Smooth muscle cell (in vitro differentiated cells): ENCODE results near the gene SCN8A. TPM values are rescaled to one million over a fixed set of nuclear protein-coding genes. Genes with fewer than 3 reads are reported as not detected.

ENCODE experiments used
- DNase-seq: peaks from one replicate; lab custom pipeline; 2025; ENCODE audit not compliant: unreplicated experiment; lab: John Stamatoyannopoulos, UW
- H2AFZ ChIP-seq: fragments of 200-600 bp; sonication (generic); 2 replicates; pipeline ENCODE4 v1.6.0; 2016; ENCODE audit warnings: antibody characterized with exemption, low read depth, mild to moderate bottlenecking
- H3F3A ChIP-seq: fragments of 200-600 bp; sonication (generic); 2 replicates; pipeline ENCODE4 v1.6.0; 2017; ENCODE audit warnings: antibody characterized with exemption, low read depth
- H3K27ac ChIP-seq: fragments of 200-600 bp; sonication (generic); 2 replicates; pipeline ENCODE4 v1.5.1; 2016; ENCODE audit warnings: low read depth, mild to moderate bottlenecking
- H3K27me3 ChIP-seq: fragments of 200-600 bp; sonication (generic); 2 replicates; pipeline ENCODE4 v1.6.1; 2016; ENCODE audit warnings: low read depth, mild to moderate bottlenecking
- H3K36me3 ChIP-seq: fragments of 200-600 bp; sonication (generic); 2 replicates; pipeline ENCODE4 v1.5.1; 2016; ENCODE audit warnings: low read depth
- H3K4me1 ChIP-seq: fragments of 200-600 bp; sonication (generic); 2 replicates; pipeline ENCODE4 v1.5.1; 2016; ENCODE audit warnings: low read depth
- H3K4me2 ChIP-seq: fragments of 200-600 bp; sonication (generic); 2 replicates; pipeline ENCODE4 v1.6.0; 2016; ENCODE audit warnings: mild to moderate bottlenecking
- H3K4me3 ChIP-seq: fragments of 200-600 bp; sonication (generic); 2 replicates; pipeline ENCODE4 v1.5.1; 2016; ENCODE audit warnings: mild to moderate bottlenecking
- H3K79me2 ChIP-seq: fragments of 200-600 bp; sonication (generic); 2 replicates; pipeline ENCODE4 v1.6.0; 2016; ENCODE audit warnings: low read depth, mild to moderate bottlenecking
- H3K9ac ChIP-seq: fragments of 200-600 bp; sonication (generic); 2 replicates; pipeline ENCODE4 v1.6.0; 2016; ENCODE audit warnings: low read depth
- H3K9me3 ChIP-seq: fragments of 200-600 bp; sonication (generic); replicated peaks from 2 replicates; pipeline ENCODE4 v1.5.1; 2016; ENCODE audit warnings: low read depth
- H4K20me1 ChIP-seq: fragments of 200-600 bp; sonication (generic); 2 replicates; pipeline ENCODE4 v1.6.0; 2016; ENCODE audit warnings: low read depth
- CTCF ChIP-seq: fragments of 200-600 bp; sonication (generic); IDR thresholded peaks from 2 replicates; pipeline ENCODE4 v1.5.1; 2017; ENCODE audit warnings: borderline replicate concordance, mild to moderate bottlenecking, antibody characterized with exemption; ENCODE audit not compliant: insufficient read depth, poor library complexity, severe bottlenecking
- WGBS: methylation state at CpG from one replicate; pipeline ENCODE4 v1.1.7; 2016; ENCODE audit warnings: low lambda C conversion rate; 5-methylcytosine and 5-hydroxymethylcytosine counted together
- polyA plus RNA-seq: library from polyadenylated mRNA; unstranded; fragments of >200 nt; fragmentation: Nextera tagmentation; extraction: Ambion mirVana; gene quantifications from 2 replicates; pipeline ENCODE4 v1.2.1, GENCODE V29; 2016
- total RNA-seq: library from RNA; depleted of rRNA; stranded (reverse); fragments of >200 nt; gene quantifications from 2 replicates; pipeline ENCODE4 v1.2.3, GENCODE V29; 2014

Gene SCN8A
- total and polyA plus RNA-seq, 2 experiments from 2014 or later, result 0.38 to 4.5 TPM

GRCh38 chr12:51818086-51818485 is 227.1 kb downstream of the SCN8A start:
- Histone ChIP-seq H3K27ac (no peak overlapping the region), H3K9me3 (no peaks in the 10 kb centered on the region), H3K9ac (no peak overlapping the region), H3F3A (peaks cover 3% of the 10 kb centered on the region), H3K27me3 (no peaks in the 10 kb centered on the region), H4K20me1 (peaks cover 7% of the 10 kb centered on the region), H3K79me2 (no peaks in the 10 kb centered on the region), H2AFZ (no peak overlapping the region), H3K4me1 (peaks cover 17% of the 10 kb centered on the region), H3K36me3 (no peaks in the 10 kb centered on the region), H3K4me3 (no peak overlapping the region), H3K4me2 (no peak overlapping the region)
- DNase-seq, result no peak
- WGBS, result 79% methylated on average over 1 of the region's 5 CpGs
- no peak for TF ChIP-seq CTCF

DNA sequence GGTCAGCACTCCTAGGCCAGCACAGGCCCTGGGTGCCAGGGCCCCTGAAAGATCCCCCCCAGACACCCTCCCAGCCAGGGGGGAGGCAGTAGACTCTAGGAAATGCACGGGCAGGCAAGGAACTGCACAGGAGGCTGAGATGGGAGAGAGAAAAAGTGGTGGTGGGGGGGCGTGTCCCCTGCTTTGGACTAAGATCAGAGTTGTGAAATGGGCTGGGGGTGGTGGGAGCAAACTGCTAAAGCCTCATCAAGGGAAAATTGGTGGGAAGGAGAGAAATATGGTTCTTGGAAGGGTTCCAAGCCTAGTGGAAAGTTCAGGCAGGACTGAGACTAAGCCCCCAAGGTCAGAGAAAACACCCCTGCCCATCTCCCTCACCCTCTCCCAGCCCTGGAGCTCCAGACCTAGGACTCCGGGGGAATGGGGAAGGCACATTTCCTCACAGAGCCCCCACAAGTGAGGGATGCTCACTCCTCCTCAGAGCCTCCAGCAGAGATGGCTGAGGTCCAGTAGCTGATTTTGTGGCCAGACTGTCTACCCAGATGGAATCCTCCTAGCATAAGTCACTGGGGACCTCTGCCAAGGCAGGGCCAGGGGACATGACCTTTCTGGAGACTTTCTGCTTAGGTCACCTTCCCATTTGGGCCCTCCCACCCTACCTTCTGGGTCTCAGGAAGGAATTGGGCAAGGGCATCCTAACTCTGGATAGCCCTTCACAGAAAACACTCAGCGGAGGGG is 227.7 kb downstream of the SCN8A start:
- Histone ChIP-seq H3K36me3 (no peaks in the 10 kb centered on the region), H3K4me2 (peak overlapping the region; percentile 90), H3F3A (peaks cover 9% of the 10 kb centered on the region), H3K4me1 (peaks cover 17% of the 10 kb centered on the region), H3K4me3 (no peak overlapping the region), H3K27me3 (no peaks in the 10 kb centered on the region), H3K27ac (no peak overlapping the region), H4K20me1 (peaks cover 13% of the 10 kb centered on the region), H3K79me2 (no peaks in the 10 kb centered on the region), H3K9ac (no peak overlapping the region), H2AFZ (no peak overlapping the region), H3K9me3 (no peaks in the 10 kb centered on the region)
- 63% methylated on average over 4 of the region's 4 CpGs for WGBS
- TF ChIP-seq CTCF, result no peak
- no peak for DNase-seq

DNA sequence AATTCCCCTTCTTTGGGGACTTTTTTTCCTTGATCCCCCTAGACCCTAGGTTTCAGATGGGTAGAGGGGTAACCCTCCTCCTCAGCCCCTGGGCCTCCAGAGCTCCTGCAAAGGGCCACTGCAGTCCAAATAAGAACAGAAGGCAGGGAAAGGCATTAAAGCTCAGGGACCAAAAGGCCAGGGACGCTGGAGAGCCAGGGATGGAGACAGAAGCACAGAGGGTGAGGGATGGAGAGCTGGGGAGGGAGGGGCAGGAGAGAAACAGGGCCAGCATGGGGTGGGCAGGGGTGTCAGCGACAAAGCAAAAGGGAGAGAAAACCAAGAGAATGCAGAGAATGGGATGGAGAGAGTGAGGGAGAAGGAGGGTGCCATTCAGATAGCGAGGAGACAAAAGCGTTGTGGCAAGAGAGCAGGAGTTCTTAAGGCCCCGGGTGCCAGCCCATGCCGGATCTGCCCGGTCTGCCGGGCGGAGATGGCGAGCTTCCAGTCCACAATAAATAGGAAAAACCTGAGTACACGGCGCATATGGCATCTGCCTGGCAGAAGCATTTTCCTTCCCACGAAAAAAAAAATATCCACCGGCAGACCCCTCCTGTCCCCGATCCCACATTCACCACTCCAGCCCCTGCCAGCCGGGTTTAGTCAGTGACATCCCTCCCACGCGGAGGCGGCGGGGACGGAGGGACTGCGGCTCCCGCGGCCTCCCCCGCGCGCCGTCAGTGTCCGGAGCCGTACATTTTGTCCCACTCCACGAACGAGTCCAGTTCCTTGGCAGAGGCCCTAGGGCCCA is 228.9 kb downstream of the SCN8A start:
- Histone ChIP-seq H3K4me3 (peak overlapping the region; percentile 64), H2AFZ (no peak overlapping the region), H3K27ac (no peak overlapping the region), H3F3A (peaks cover 9% of the 10 kb centered on the region), H3K79me2 (no peaks in the 10 kb centered on the region), H3K4me1 (peaks cover 16% of the 10 kb centered on the region), H3K27me3 (no peaks in the 10 kb centered on the region), H3K36me3 (no peaks in the 10 kb centered on the region), H4K20me1 (peaks cover 20% of the 10 kb centered on the region), H3K4me2 (peak overlapping the region; percentile 90), H3K9me3 (no peaks in the 10 kb centered on the region), H3K9ac (no peak overlapping the region)
- 36% methylated on average over 30 of the region's 32 CpGs for WGBS
- no peak for DNase-seq
- TF ChIP-seq CTCF, result no peak
